Thyroid gland (tissue), 4 donors: Measurements from ENCODE around the gene TMEM139.

Experiments
- POLR2A ChIP-seq, 2 donors: fragments of 450-650 bp; IDR thresholded peaks; one replicate each; pipeline ENCODE4 v1.6.1; 2017; ENCODE audit warnings: antibody characterized with exemption in 2 of 2, mild to moderate bottlenecking in 2 of 2, moderate library complexity in 1 of 2
- TF ChIP-seq, protein P1 (sequence below), 6 experiments: fragments of 200-600 bp in 3 of 6; fragments of 450-650 bp in 3 of 6; sonication (generic) in 3 of 6; IDR thresholded peaks; one replicate each; pipeline ENCODE4 v1.5.1; 2016 to 2019; ENCODE audit warnings: antibody characterized with exemption in 6 of 6, mild to moderate bottlenecking in 2 of 6, inconsistent platforms in 1 of 6, moderate library complexity in 1 of 6

DNA sequence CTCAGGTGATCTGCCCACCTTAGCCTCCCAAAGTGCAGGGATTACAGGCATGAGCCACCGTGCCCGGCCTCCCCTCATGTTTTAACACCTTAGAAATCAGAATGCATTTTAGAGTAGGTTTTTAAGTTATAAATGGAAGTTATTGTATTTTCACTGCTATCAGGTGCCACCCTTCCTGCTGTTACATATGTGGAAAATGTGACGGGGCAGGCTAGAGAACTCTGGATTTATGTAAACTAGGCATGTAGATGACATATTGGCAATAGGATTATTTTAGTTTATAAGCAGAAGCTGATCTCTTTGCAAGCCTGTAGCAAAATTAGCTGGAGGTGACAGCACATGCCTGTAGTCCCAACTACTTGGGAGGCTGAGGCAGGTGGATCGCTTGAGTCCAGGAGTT lies 5.5 kb downstream of the TMEM139 start:
- TF ChIP-seq, protein P1, sequence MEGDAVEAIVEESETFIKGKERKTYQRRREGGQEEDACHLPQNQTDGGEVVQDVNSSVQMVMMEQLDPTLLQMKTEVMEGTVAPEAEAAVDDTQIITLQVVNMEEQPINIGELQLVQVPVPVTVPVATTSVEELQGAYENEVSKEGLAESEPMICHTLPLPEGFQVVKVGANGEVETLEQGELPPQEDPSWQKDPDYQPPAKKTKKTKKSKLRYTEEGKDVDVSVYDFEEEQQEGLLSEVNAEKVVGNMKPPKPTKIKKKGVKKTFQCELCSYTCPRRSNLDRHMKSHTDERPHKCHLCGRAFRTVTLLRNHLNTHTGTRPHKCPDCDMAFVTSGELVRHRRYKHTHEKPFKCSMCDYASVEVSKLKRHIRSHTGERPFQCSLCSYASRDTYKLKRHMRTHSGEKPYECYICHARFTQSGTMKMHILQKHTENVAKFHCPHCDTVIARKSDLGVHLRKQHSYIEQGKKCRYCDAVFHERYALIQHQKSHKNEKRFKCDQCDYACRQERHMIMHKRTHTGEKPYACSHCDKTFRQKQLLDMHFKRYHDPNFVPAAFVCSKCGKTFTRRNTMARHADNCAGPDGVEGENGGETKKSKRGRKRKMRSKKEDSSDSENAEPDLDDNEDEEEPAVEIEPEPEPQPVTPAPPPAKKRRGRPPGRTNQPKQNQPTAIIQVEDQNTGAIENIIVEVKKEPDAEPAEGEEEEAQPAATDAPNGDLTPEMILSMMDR (IDR thresholded peaks at IDR 0.05), result no peak
- no peak for TF ChIP-seq POLR2A (IDR thresholded peaks at IDR 0.05)
